Activated CD4-positive, alpha-beta memory T cell treated with anti-CD3 and anti-CD28 coated beads, Interleukin-2, amount 10 ng/mL, durations not matched to agents 7 days and 5 days (primary cell): Measurements from ENCODE around the gene ZBED4. TPM values are rescaled to one million over a fixed set of nuclear protein-coding genes. Genes with fewer than 3 reads are reported as not detected.
A peak's percentile ranks its signal among the peaks of the same experiment; 100 is the strongest.

Source experiments
- CTCF ChIA-PET: fragments of 350-600 bp; sonication (Branson Sonifier 250); formaldehyde crosslinking; loops from one replicate; lab custom pipeline; 2021; ENCODE audit warnings: antibody characterized with exemption, inconsistent platforms; lab: Charles Lee
- POLR2A ChIA-PET: fragments of 350-600 bp; sonication (Branson Sonifier 250); formaldehyde crosslinking; loops from one replicate; lab custom pipeline; 2021; ENCODE audit warnings: antibody characterized with exemption; lab: Charles Lee
- DNase-seq: peaks from one replicate; pipeline ENCODE4 v3.0.0-alpha.2; 2020
- H3K27ac Mint-ChIP-seq: one replicate; pipeline ENCODE4 v1.8.0; 2021; ENCODE audit warnings: mild to moderate bottlenecking, mixed read lengths
- H3K27me3 Mint-ChIP-seq: one replicate; pipeline ENCODE4 v1.8.0; 2021; ENCODE audit warnings: mixed read lengths
- H3K36me3 Mint-ChIP-seq: one replicate; pipeline ENCODE4 v1.8.0; 2021; ENCODE audit warnings: low read depth, mixed read lengths
- H3K4me1 Mint-ChIP-seq: one replicate; pipeline ENCODE4 v1.8.0; 2021; ENCODE audit warnings: mixed read lengths
- H3K4me3 Mint-ChIP-seq: one replicate; pipeline ENCODE4 v1.8.0; 2021; ENCODE audit warnings: mild to moderate bottlenecking, mixed read lengths
- H3K9me3 Mint-ChIP-seq: one replicate; pipeline ENCODE4 v1.8.0; 2021; ENCODE audit warnings: mixed read lengths
- total RNA-seq, 2 experiments: library from RNA; stranded (reverse); gene quantifications; one replicate each; pipeline ENCODE4 v1.2.3, GENCODE V29; 2021

ZBED4 gene
- total RNA-seq, 2 experiments from 2014 or later: 20.6 to 21.8 TPM

DNA sequence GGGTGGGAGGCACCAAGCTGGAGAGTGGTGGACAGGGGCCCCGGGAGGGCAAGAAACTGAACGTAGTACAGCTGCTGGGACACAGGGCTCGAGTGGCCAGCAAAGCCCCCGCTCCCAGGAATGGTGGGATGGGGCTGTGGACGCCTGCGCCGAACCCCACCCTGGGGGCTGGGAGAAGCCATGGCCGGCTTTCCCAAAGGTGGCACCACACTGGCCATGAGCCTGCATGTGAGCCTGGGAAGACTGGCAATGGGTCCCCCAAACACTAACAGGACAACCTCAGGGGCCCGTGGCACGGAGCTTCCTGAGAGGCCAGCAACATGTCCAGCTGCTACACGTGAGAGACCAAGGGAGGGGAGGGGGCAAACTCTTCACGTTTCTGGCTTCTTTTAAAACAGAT lies 60.6 kb downstream of the ZBED4 start:
- Mint-ChIP-seq H3K27me3 (no peaks in the 10 kb centered on the region), H3K27ac (no peak overlapping the region), H3K4me1 (peaks cover 12% of the 10 kb centered on the region), H3K4me3 (no peak overlapping the region), H3K36me3 (peaks cover 9% of the 10 kb centered on the region), H3K9me3 (no peaks in the 10 kb centered on the region)
- no peak for DNase-seq
- POLR2A ChIA-PET: interaction anchor here (1.3 kb wide), 1 partner anchor 88 kb away, joined by 4 read pairs; no protein-coding TSS in a partner anchor
- CTCF ChIA-PET: interaction anchor here (1.3 kb wide), 1 partner anchor 116 kb away, joined by 3 read pairs; no protein-coding TSS in a partner anchor

DNA sequence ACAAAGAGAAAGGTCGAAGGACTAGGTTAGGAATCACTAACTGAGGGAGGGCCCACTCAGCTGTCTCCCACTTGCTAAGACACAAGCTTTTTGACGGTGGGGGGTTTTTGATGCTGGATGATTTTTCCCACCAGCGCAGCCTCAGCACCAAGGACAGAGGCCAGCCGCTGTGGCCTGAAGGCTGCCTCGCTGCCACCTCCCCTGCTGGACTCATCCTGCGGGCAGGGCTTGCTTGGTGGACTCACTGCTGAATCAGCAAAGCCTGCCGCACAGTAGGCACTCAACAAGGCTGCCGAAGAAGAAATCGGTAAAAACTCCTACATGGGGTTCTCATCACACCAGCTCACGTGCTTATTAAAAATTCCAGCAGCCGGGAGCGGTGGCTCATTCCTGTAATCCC lies 62.0 kb downstream of the ZBED4 start:
- H3K4me1 Mint-ChIP-seq: peaks cover 23% of the 10 kb centered on the region
- H3K27ac Mint-ChIP-seq: no peak overlapping the region
- H3K27me3 Mint-ChIP-seq: no peaks in the 10 kb centered on the region
- CTCF ChIA-PET: interaction anchor here (1.3 to 2.3 kb wide), 2 partner anchors 115 to 148 kb away, joined by 3 to 6 read pairs; no protein-coding TSS in a partner anchor
- DNase-seq: no peak
- POLR2A ChIA-PET: interaction anchor here (0.6 to 1.6 kb wide), 3 partner anchors 21 to 48 kb away, joined by 3 to 4 read pairs (median 4); partner anchors contain the start of gene PIM3
- no peak overlapping the region for H3K4me3 Mint-ChIP-seq
- no peaks in the 10 kb centered on the region for H3K9me3 Mint-ChIP-seq
- H3K36me3 Mint-ChIP-seq: peaks cover 14% of the 10 kb centered on the region

DNA sequence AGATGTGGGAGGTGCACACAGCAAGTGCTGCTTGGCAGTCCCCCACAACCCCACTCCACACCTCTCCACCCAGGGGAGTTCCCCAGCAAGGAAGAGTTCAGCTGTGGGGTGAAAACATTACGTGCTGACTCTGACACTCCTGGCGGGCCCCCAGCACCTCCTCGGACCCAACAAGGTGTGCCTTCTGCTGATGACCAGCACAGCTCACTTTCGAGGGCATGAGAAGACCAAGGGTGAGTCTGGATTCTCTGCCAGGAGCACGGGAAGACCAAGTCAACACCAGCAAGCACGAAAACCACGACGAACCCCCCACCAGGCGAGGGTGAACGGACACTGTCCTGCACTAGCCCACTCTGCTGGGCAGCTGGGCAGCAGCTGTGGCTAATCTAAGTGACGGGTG lies 63.2 kb downstream of the ZBED4 start:
- H3K4me1 Mint-ChIP-seq: peaks cover 23% of the 10 kb centered on the region
- H3K36me3 Mint-ChIP-seq: peaks cover 19% of the 10 kb centered on the region
- ChIA-PET POLR2A (interaction anchor here (0.6 to 3.9 kb wide), 8 partner anchors 14 to 592 kb away, joined by 3 to 23 read pairs (median 4); partner anchors contain the start of gene PIM3), CTCF (interaction anchor here (1.3 to 2.3 kb wide), 2 partner anchors 30 to 150 kb away, joined by 3 to 6 read pairs; no protein-coding TSS in a partner anchor)
- no peaks in the 10 kb centered on the region for H3K27me3 Mint-ChIP-seq
- no peak for DNase-seq
- no peaks in the 10 kb centered on the region for H3K9me3 Mint-ChIP-seq
- no peak overlapping the region for H3K27ac Mint-ChIP-seq
- peak overlapping the region; percentile 80 for H3K4me3 Mint-ChIP-seq

DNA sequence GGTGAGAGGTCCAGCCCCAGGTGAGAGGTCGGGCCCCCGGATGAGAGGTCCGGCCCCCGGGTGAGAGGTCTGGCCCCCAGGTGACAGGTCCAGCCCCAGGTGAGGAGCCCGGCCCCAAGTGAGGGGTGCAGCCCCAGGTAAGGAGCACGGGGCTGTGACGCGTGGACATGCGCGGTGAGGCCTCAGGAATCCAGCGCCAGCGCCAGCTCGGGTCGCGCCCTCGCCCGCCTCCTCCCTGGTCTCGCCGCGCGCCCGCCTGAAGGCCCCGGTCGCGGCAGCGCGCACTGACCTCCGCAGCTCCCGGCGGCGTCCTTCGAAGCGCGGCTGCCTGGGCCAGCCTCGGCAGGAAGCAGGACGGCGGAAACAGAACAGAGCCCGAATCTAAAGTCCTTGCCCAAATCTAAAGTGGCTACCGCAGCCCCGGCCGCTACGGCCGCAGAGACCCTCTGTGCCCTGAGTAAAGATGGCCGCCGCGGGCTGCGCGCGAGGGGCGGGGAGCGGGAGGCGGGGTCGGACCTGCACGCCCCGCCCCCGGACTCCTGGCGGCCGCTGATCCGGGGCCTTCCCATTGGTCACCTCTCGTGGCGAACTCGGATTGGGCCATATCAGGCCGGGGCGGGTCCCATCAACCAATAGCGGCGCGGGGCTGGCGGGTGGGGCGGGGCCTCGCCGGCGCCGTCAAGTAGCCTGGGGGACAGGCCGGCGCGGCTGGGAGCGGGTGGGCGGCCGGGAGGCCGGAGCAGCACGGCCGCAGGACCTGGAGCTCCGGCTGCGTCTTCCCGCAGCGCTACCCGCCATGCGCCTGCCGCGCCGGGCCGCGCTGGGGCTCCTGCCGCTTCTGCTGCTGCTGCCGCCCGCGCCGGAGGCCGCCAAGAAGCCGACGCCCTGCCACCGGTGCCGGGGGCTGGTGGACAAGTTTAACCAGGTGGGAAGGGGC lies 64.6 kb downstream of the ZBED4 start, which contains the start of the genes ALG12 and CRELD2:
ALG12 (minus strand) TSS at position 465 of the 937 bp plus-strand sequence. CDS start 4,673 bp downstream, outside the sequence.
CRELD2 (plus strand) TSS at position 661 of the 937 bp plus-strand sequence; CDS start at position 797, 136 bp downstream.
- Mint-ChIP-seq H3K4me1 (peaks cover 24% of the 10 kb centered on the region), H3K9me3 (no peaks in the 10 kb centered on the region), H3K4me3 (peak within 1 kb of the TSS; percentile 80), H3K27ac (peak within 1 kb of the TSS; percentile 81), H3K36me3 (peaks cover 18% of the 10 kb centered on the region), H3K27me3 (no peaks in the 10 kb centered on the region)
- ChIA-PET CTCF (interaction anchor here (0.7 to 1.9 kb wide), 3 partner anchors 31 to 151 kb away, joined by 3 to 9 read pairs (median 3); no protein-coding TSS in a partner anchor), POLR2A (interaction anchor here (0.5 to 3.9 kb wide), 18 partner anchors 8 to 151 kb away, joined by 3 to 23 read pairs (median 4); partner anchors contain the start of gene PIM3)
- DNase-seq: peak; percentile 97

DNA sequence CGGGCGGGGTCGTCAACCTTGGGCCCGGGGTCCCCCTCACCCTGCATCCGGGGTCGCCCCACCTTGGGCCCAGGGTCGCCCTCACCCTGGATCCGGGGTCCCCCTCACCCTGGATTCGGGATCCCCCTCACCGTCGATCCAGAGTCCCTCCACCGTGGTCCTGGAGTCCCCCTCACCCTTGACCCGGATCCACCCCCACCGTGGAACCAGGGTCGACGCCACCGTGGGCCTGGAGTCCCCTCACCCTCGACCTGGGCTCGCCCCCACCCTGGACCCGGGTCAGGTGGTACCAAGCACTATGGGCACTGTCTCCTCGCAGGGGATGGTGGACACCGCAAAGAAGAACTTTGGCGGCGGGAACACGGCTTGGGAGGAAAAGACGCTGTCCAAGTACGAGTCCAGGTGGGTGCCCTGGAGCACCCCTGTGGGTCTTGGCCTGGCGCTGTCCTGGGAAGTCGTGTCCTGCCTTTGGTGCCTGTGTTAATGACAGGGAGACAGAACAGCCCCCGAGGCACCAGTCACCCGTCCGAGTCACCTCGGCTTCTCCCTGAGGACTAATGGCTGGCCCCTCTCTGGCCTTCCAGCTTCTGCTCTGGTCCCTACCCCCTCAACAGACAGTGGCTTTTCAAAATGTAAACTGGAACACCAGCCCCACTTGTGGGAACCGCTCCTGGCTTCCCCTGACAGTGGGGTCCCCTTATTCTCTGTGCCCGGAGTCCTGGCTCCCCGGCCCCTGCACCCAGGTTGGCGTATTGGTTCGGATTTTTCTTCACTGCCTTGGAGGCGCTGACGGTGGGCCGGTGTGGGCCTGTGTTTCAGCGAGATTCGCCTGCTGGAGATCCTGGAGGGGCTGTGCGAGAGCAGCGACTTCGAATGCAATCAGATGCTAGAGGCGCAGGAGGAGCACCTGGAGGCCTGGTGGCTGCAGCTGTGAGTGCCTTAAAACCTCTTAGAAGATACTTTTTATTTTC lies 65.6 kb downstream of the ZBED4 start:
- peaks cover 32% of the 10 kb centered on the region for H3K4me1 Mint-ChIP-seq
- ChIA-PET POLR2A (interaction anchor here (0.5 to 3.9 kb wide), 12 partner anchors 14 to 149 kb away, joined by 3 to 23 read pairs (median 4); no protein-coding TSS in a partner anchor), CTCF (interaction anchor here (1.9 kb wide), 1 partner anchor 152 kb away, joined by 9 read pairs; no protein-coding TSS in a partner anchor)

DNA sequence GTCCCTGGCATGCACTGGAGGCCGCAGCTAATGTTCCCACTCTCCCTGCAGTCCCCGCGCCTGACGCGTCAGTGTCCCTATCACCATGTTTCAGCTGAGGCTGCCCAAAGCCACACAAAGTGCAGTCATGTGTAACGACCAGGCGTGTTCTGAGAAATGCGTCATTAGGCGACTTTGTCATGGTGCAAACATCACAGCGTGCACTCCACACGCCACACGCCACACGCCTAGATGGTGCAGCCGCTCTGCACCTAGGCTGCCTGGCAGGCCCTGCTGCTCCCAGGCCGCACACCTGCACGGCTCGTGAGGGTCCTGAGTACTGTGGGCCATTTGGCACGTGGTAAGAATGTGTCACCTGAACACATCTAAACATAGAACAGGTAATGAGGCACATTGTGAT lies 67.2 kb downstream of the ZBED4 start:
- H3K36me3 Mint-ChIP-seq: peaks cover 19% of the 10 kb centered on the region

More for the DNA sequence above, 65.6 kb downstream of the ZBED4 start:
- Mint-ChIP-seq H3K4me3 (peak overlapping the region; percentile 66), H3K9me3 (no peaks in the 10 kb centered on the region), H3K27ac (peak overlapping the region; percentile 64), H3K36me3 (peaks cover 15% of the 10 kb centered on the region), H3K27me3 (no peaks in the 10 kb centered on the region)
- no peak for DNase-seq

DNA sequence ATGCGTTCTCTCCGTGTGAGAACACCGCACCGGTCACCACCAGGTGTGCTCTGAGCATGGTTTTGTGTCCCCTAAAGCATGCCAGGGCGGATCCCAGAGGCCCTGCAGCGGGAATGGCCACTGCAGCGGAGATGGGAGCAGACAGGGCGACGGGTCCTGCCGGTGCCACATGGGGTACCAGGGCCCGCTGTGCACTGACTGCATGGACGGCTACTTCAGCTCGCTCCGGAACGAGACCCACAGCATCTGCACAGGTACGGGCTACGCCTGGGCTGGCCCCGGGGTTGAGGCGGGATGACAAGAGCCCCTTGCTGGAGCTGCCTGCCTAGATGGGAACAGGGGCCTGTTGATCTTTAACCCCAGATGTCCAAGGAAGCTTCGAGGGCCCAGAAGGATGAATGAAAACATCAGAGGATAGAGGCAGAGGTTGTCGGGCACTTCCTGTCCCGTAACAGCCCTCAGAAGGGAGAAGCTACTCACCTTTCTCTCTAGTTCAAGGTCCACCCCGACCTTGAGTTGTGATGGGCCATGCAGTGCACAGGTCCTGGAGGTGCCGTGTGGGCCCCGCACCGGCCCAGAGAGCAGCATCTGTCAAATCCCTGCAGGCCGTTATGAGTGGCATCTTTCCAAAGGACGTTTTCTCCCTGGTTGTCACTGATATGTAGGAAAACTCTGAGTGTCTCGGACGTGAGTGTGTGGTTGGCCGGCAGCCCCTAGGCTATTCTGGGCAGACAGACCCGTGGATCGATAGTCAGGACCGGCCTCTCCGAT lies 68.0 kb downstream of the ZBED4 start:
- H3K9me3 Mint-ChIP-seq: no peaks in the 10 kb centered on the region
- no peak for DNase-seq
- peaks cover 19% of the 10 kb centered on the region for H3K36me3 Mint-ChIP-seq
- ChIA-PET CTCF (interaction anchor here (0.8 kb wide), 1 partner anchor 154 kb away, joined by 3 read pairs; no protein-coding TSS in a partner anchor), POLR2A (no interaction called here)
- H3K4me1 Mint-ChIP-seq: peaks cover 47% of the 10 kb centered on the region
- no peak overlapping the region for H3K4me3 Mint-ChIP-seq
- no peak overlapping the region for H3K27ac Mint-ChIP-seq
- no peaks in the 10 kb centered on the region for H3K27me3 Mint-ChIP-seq

More for the DNA sequence above, 67.2 kb downstream of the ZBED4 start:
- Mint-ChIP-seq H3K27me3 (no peaks in the 10 kb centered on the region), H3K9me3 (no peaks in the 10 kb centered on the region), H3K4me3 (no peak overlapping the region), H3K27ac (no peak overlapping the region), H3K4me1 (peaks cover 46% of the 10 kb centered on the region)
- POLR2A ChIA-PET: interaction anchor here (1.5 kb wide), 1 partner anchor 82 kb away, joined by 3 read pairs; no protein-coding TSS in a partner anchor
- CTCF ChIA-PET: interaction anchor here (0.7 kb wide), 1 partner anchor 56 kb away, joined by 4 read pairs; no protein-coding TSS in a partner anchor
- DNase-seq: no peak

DNA sequence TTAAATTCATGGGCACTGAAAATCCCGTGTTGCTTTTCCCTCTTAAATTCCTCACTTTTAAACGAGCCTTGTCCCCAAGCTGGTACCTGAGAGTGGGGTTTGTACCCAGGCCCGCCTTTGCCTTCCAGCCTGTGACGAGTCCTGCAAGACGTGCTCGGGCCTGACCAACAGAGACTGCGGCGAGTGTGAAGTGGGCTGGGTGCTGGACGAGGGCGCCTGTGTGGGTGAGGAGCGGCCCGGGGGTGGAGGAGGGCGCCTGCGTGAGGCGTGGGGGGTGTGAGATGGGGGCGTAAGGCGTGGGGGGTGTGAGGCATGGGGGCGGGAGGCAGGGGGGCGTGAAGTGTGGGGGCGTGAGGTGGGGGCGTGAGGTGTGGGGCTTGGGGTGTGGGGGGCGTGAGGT lies 68.8 kb downstream of the ZBED4 start:
- no peaks in the 10 kb centered on the region for H3K9me3 Mint-ChIP-seq
- POLR2A ChIA-PET: no interaction called here
- no peak overlapping the region for H3K4me3 Mint-ChIP-seq
- H3K36me3 Mint-ChIP-seq: peaks cover 23% of the 10 kb centered on the region
- CTCF ChIA-PET: interaction anchor here (0.8 kb wide), 1 partner anchor 155 kb away, joined by 3 read pairs; no protein-coding TSS in a partner anchor
- no peaks in the 10 kb centered on the region for H3K27me3 Mint-ChIP-seq
- peaks cover 46% of the 10 kb centered on the region for H3K4me1 Mint-ChIP-seq
- no peak overlapping the region for H3K27ac Mint-ChIP-seq
- no peak for DNase-seq

DNA sequence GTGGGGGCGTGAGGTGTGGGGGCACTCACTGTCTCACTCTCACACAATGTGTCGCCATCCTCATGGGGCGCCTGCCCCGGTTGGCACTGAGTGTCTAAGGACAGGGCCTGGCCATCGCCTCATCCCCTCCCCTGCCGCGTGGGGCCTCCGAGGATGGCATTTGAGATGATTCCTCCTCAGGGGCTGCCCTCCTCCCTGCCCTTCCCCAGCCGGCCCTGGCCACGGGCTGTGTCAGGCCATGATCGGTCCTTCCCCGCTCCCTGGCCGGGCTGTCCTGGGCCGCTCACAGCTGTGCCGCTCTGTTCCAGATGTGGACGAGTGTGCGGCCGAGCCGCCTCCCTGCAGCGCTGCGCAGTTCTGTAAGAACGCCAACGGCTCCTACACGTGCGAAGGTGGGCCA lies 69.3 kb downstream of the ZBED4 start:
- Mint-ChIP-seq H3K27me3 (no peaks in the 10 kb centered on the region), H3K9me3 (no peaks in the 10 kb centered on the region), H3K27ac (no peak overlapping the region), H3K4me3 (no peak overlapping the region), H3K36me3 (peaks cover 23% of the 10 kb centered on the region), H3K4me1 (peaks cover 46% of the 10 kb centered on the region)
- POLR2A ChIA-PET: no interaction called here
- DNase-seq: no peak
- CTCF ChIA-PET: no interaction called here

DNA sequence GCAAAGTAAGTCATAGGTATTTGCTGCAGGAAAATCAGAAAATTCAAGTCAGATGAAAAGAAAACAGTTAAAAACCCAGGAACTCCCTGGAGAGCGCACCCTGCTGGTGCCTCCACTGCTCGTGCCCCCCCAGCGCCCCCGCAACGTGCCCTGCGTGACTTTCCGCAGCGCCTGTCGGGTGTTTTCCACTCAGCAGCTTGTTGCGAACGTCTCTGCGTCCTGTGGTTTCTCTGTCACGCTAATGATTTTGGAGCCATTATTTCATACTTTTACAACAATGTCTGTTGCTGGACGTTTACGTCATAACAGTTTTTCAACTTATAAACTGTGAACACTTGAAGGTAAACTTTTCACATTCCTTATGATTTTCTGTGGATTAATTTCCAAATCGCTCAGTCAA lies 69.8 kb downstream of the ZBED4 start:
- ChIA-PET CTCF (no interaction called here), POLR2A (no interaction called here)
- Mint-ChIP-seq H3K27ac (no peak overlapping the region), H3K36me3 (peaks cover 23% of the 10 kb centered on the region), H3K4me3 (no peak overlapping the region), H3K4me1 (peaks cover 50% of the 10 kb centered on the region), H3K27me3 (no peaks in the 10 kb centered on the region), H3K9me3 (no peaks in the 10 kb centered on the region)
- DNase-seq: no peak
